GM15510 (cell line): ENCODE measurements around the gene HOOK1.

Experiments
- POLR2A ChIP-seq: IDR thresholded peaks from 3 replicates; pipeline ENCODE4 v1.6.1; 2011; ENCODE audit warnings: borderline replicate concordance; ENCODE audit not compliant: insufficient read length; ENCODE audit errors: extremely low read depth

The HOOK1 gene

GRCh38 chr1:59857679-59858354, 43.1 kb downstream of the HOOK1 start:
- TF ChIP-seq POLR2A, result no peak

GRCh38 chr1:59866462-59866861, 51.7 kb downstream of the HOOK1 start:
- no peak for TF ChIP-seq POLR2A

- no peak for TF ChIP-seq POLR2A
Measured at GRCh38 chr1:59871746-59872145, 57.0 kb downstream of the HOOK1 start.

- no peak for TF ChIP-seq POLR2A
Measured at GRCh38 chr1:59877108-59877682, 62.4 kb downstream of the HOOK1 start.

- TF ChIP-seq POLR2A, result no peak
Measured at GRCh38 chr1:59878370-59878769, 63.6 kb downstream of the HOOK1 start.

- TF ChIP-seq POLR2A, result no peak
Measured at GRCh38 chr1:59879574-59879973, 64.8 kb downstream of the HOOK1 start.

GRCh38 chr1:59879996-59880505, 65.3 kb downstream of the HOOK1 start:
- no peak for TF ChIP-seq POLR2A

GRCh38 chr1:59880735-59881134, 66.0 kb downstream of the HOOK1 start:
- no peak for TF ChIP-seq POLR2A

- no peak for TF ChIP-seq POLR2A
Measured at GRCh38 chr1:59885160-59885832, 70.5 kb downstream of the HOOK1 start.

- TF ChIP-seq POLR2A, result no peak
Measured at GRCh38 chr1:59892841-59893811, 78.4 kb downstream of the HOOK1 start.

GRCh38 chr1:59897165-59897564, 82.4 kb downstream of the HOOK1 start:
- no peak for TF ChIP-seq POLR2A

- no peak for TF ChIP-seq POLR2A
Measured at GRCh38 chr1:59898927-59899326, 84.2 kb downstream of the HOOK1 start.

GRCh38 chr1:59900640-59901039, 85.9 kb downstream of the HOOK1 start:
- TF ChIP-seq POLR2A, result no peak

GRCh38 chr1:59901770-59902388, 87.1 kb downstream of the HOOK1 start:
- TF ChIP-seq POLR2A, result no peak
